OCI-LY1 (cell line): ENCODE data around the gene UBE2F.

Experiments
- H2AFZ ChIP-seq: fragments of 200-600 bp; sonication (generic), shearing (Covaris generic); 2 replicates; pipeline ENCODE4 v1.6.0; 2014; ENCODE audit warnings: antibody characterized with exemption, mild to moderate bottlenecking, low read length
- H3F3A ChIP-seq: fragments of 200-600 bp; sonication (generic), shearing (Covaris generic); 2 replicates; pipeline ENCODE4 v1.6.0; 2014; ENCODE audit warnings: mild to moderate bottlenecking, antibody characterized with exemption, low read length, moderate library complexity; ENCODE audit not compliant: insufficient read depth
- H3K27ac ChIP-seq: fragments of 200-600 bp; sonication (generic); 2 replicates; pipeline ENCODE4 v1.5.1; 2014; ENCODE audit warnings: low read length, mixed run types, mild to moderate bottlenecking, low read depth; ENCODE audit not compliant: poor library complexity, severe bottlenecking
- H3K27me3 ChIP-seq: fragments of 200-600 bp; sonication (generic); 2 replicates; pipeline ENCODE4 v1.6.0; 2014; ENCODE audit warnings: antibody characterized with exemption, mild to moderate bottlenecking, low read length, moderate library complexity; ENCODE audit not compliant: insufficient read depth
- H3K36me3 ChIP-seq: fragments of 200-600 bp; sonication (generic); 2 replicates; pipeline ENCODE4 v1.6.1; 2014; ENCODE audit warnings: mild to moderate bottlenecking, antibody characterized with exemption, low read length, moderate library complexity, mixed read lengths; ENCODE audit not compliant: insufficient read depth
- H3K4me1 ChIP-seq: fragments of 200-600 bp; sonication (generic); 2 replicates; pipeline ENCODE4 v1.5.1; 2014; ENCODE audit warnings: mild to moderate bottlenecking, low read length, moderate library complexity; ENCODE audit not compliant: insufficient read depth, severe bottlenecking
- H3K4me2 ChIP-seq: fragments of 200-600 bp; sonication (generic), shearing (Covaris generic); 2 replicates; pipeline ENCODE4 v1.6.1; 2014; ENCODE audit warnings: low read length
- H3K4me3 ChIP-seq: fragments of 200-600 bp; sonication (generic); 2 replicates; pipeline ENCODE4 v1.5.1; 2014; ENCODE audit warnings: low read length, low read depth, mild to moderate bottlenecking, mixed read lengths; ENCODE audit not compliant: poor library complexity, severe bottlenecking
- H3K79me2 ChIP-seq: fragments of 200-600 bp; shearing (Covaris generic); 2 replicates; pipeline ENCODE4 v1.6.1; 2016; ENCODE audit warnings: mixed run types, low read length, mixed read lengths; ENCODE audit not compliant: insufficient read depth
- H3K9ac ChIP-seq: fragments of 200-600 bp; sonication (generic), shearing (Covaris generic); 2 replicates; pipeline ENCODE4 v1.6.1; 2014; ENCODE audit warnings: mild to moderate bottlenecking, low read length, mixed read lengths
- H3K9me2 ChIP-seq: fragments of 200-600 bp; sonication (generic), shearing (Covaris generic); 2 replicates; pipeline ENCODE4 v1.6.1; 2014; ENCODE audit warnings: low read depth, mild to moderate bottlenecking, low read length, mixed read lengths
- H3K9me3 ChIP-seq: fragments of 200-600 bp; shearing (Covaris generic); 2 replicates; pipeline ENCODE4 v1.6.1; 2014; ENCODE audit warnings: low read length, mixed read lengths
- H4K20me1 ChIP-seq: fragments of 200-600 bp; sonication (generic), shearing (Covaris generic); 2 replicates; pipeline ENCODE4 v1.6.0; 2016; ENCODE audit warnings: mild to moderate bottlenecking, low read length; ENCODE audit not compliant: insufficient read depth
- EZH2 ChIP-seq: fragments of 200-600 bp; sonication (generic), shearing (Covaris generic); IDR thresholded peaks from 2 replicates; pipeline ENCODE4 v1.8.0; 2017; ENCODE audit warnings: borderline replicate concordance, mixed run types, mild to moderate bottlenecking, antibody characterized with exemption, low read length, moderate library complexity, mixed read lengths
- TF ChIP-seq, protein P1 (sequence below): fragments of 200-600 bp; sonication (generic), shearing (Covaris generic); IDR thresholded peaks from 2 replicates; pipeline ENCODE4 v1.5.1; 2017; ENCODE audit warnings: mild to moderate bottlenecking, antibody characterized with exemption, low read length, moderate library complexity, mixed read lengths

The UBE2F gene

DNA sequence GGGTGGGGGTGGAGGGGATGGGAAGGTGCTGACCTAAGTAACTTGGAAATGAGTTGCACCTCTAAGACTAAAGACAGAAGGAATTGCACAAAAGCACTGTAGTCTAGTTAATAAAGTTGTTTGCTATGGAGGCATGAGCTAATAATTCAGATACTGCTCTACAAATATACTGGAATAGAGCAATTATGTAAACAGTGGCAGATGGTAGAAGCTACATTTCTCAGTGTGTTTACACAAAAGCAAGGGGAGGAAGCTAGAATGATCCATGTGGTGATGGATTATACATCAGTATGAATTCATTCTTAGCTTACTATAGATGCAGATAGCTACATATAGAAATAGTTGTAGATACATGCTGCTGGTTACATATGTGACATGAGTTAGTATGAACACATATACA is 27.6 kb upstream of the UBE2F start:
- Histone ChIP-seq H3K4me2 (no peak overlapping the region), H3K9me3 (0 out of 2 replicates have a peak, but pooled peaks cover 8% of the 10 kb centered on the region), H4K20me1 (no peaks in the 10 kb centered on the region), H3K4me3 (no peak overlapping the region), H3K27ac (no peak overlapping the region), H3K36me3 (no peaks in the 10 kb centered on the region), H3K4me1 (peaks cover 3% of the 10 kb centered on the region), H2AFZ (no peak overlapping the region), H3K9me2 (no peaks in the 10 kb centered on the region), H3K27me3 (peaks cover 9% of the 10 kb centered on the region; the same call in 1 of the 2 replicates), H3K79me2 (no peaks in the 10 kb centered on the region), H3F3A (no peaks in the 10 kb centered on the region), H3K9ac (no peak overlapping the region)
- no peak for TF ChIP-seq EZH2
- TF ChIP-seq, protein P1, sequence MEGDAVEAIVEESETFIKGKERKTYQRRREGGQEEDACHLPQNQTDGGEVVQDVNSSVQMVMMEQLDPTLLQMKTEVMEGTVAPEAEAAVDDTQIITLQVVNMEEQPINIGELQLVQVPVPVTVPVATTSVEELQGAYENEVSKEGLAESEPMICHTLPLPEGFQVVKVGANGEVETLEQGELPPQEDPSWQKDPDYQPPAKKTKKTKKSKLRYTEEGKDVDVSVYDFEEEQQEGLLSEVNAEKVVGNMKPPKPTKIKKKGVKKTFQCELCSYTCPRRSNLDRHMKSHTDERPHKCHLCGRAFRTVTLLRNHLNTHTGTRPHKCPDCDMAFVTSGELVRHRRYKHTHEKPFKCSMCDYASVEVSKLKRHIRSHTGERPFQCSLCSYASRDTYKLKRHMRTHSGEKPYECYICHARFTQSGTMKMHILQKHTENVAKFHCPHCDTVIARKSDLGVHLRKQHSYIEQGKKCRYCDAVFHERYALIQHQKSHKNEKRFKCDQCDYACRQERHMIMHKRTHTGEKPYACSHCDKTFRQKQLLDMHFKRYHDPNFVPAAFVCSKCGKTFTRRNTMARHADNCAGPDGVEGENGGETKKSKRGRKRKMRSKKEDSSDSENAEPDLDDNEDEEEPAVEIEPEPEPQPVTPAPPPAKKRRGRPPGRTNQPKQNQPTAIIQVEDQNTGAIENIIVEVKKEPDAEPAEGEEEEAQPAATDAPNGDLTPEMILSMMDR: no peak

DNA sequence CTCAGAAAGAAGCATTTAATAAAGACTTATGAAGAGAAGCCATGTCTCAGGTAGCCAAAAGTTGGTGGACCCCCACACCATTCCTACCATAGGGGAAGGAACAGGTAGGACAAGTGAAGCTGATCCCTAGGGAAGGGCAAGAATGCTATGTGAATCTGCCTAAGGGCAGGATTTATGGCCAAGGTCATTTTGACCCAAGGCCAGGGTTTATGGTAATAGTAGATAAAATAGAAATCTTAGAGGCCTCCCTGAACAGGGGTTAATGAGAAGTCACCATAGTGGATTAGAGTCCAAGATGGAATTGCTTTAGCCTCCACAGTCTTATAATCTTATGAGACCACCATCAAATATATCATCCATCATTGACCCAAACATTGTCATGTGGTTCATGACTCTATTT is 26.0 kb upstream of the UBE2F start:
- H3K9me2 ChIP-seq: no peaks in the 10 kb centered on the region
- H3K27me3 ChIP-seq: peaks cover 13% of the 10 kb centered on the region; the same call in 1 of the 2 replicates
- H3K9me3 ChIP-seq: peaks cover 9% of the 10 kb centered on the region; the same call in 1 of the 2 replicates
- TF ChIP-seq, protein P1: no peak
- TF ChIP-seq EZH2: no peak
- H3K79me2 ChIP-seq: no peaks in the 10 kb centered on the region
- H3K4me3 ChIP-seq: no peak overlapping the region
- H3K36me3 ChIP-seq: no peaks in the 10 kb centered on the region
- H3K4me1 ChIP-seq: peaks cover 3% of the 10 kb centered on the region
- H3K9ac ChIP-seq: no peak overlapping the region
- H4K20me1 ChIP-seq: no peaks in the 10 kb centered on the region
- no peak overlapping the region for H3K27ac ChIP-seq
- H2AFZ ChIP-seq: no peak overlapping the region
- H3K4me2 ChIP-seq: no peak overlapping the region
- no peaks in the 10 kb centered on the region for H3F3A ChIP-seq

DNA sequence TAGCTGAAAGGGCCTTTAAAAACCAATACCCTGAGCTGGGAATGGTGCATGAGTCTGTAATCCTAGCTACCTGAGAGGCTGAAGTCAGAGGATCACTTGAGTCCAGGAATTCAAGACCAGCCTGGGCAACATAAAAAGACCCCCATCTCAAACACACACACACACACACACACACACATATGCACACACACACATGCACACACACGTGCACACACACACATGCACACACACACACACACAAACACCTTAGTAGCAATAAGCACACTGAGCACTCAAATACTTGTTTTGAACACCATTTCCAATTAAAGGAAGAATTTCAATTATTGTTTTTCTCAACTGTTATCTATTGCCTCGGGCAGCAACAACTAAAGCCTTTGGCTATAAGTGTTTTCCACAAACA is 25.6 kb upstream of the UBE2F start:
- Histone ChIP-seq H3K9ac (no peak overlapping the region), H3F3A (no peaks in the 10 kb centered on the region), H3K27ac (no peak overlapping the region), H3K9me3 (peaks cover 9% of the 10 kb centered on the region; the same call in 1 of the 2 replicates), H4K20me1 (no peaks in the 10 kb centered on the region), H3K27me3 (peaks cover 13% of the 10 kb centered on the region; the same call in 1 of the 2 replicates), H3K4me2 (no peak overlapping the region), H2AFZ (no peak overlapping the region), H3K79me2 (no peaks in the 10 kb centered on the region), H3K4me3 (no peak overlapping the region), H3K36me3 (no peaks in the 10 kb centered on the region), H3K4me1 (peaks cover 3% of the 10 kb centered on the region), H3K9me2 (no peaks in the 10 kb centered on the region)
- no peak for TF ChIP-seq EZH2
- TF ChIP-seq, protein P1: no peak
